ENCODE data around the gene SP140L. TPM values are rescaled to one million over a fixed set of nuclear protein-coding genes. Genes with fewer than 3 reads are reported as not detected.

The SP140L gene
- total and polyA plus RNA-seq, 2 of the 8 experiments (the other 6 are each of a cell fraction or from before 2014, with no cell fraction given): 0.36 to 1.5 TPM

GRCh38 chr2:230418341-230419016, 91.5 kb downstream of the SP140L start (continued):
- no peak for TF ChIP-seq CEBPB (IDR thresholded peaks at IDR 0.05; ENCODE audit: low read depth, low read length)
- TF ChIP-seq RFX5 (IDR thresholded peaks at IDR 0.05; ENCODE audit: borderline replicate concordance, low read depth, low read length): no peak
- no peak for TF ChIP-seq CTBP2 (IDR thresholded peaks at IDR 0.05; ENCODE audit: borderline replicate concordance, insufficient read depth, insufficient read length, low read length)
- TF ChIP-seq SIX5 (IDR thresholded peaks at IDR 0.05; ENCODE audit: low read depth, low read length): no peak

All from H1 (cell line).